HG03196 (cell line): ENCODE results near the gene ANO9.

ENCODE experiments used
- ATAC-seq: cut with Tn5 transposase; IDR thresholded peaks from one replicate; pipeline ENCODE4 v1.9.1; 2021; ENCODE audit not compliant: unreplicated experiment

The ANO9 gene

DNA sequence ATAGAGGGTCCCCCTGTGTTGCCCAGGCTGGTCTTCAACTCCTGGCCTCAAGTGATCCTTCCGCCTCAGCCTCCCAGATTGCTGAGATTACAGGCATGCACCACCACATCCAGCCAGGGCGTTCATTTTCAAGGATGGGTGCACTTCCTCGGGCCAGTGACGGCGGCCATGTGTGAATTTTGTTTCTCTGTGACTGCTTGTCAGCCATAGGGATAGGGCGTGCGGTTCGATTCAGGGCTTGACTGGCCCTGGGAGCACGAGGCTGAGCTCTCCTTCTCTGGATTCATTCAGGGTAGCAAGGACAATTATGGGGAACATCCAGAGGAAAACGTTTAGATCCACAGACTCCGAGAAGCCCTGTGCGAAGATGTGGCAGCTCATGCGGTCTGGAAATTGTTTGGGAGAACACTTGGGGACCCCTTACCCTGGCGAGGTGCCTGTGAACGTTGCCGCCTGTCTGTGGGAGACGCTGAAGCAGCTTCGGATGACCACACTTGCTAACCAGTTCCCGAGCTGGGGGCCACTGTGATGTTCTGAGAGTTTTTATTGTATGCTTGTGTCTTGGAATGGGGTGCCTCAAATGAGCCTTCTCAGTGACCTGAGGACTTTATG is 11.2 kb upstream of the ANO9 start:
- ATAC-seq, result no peak

DNA sequence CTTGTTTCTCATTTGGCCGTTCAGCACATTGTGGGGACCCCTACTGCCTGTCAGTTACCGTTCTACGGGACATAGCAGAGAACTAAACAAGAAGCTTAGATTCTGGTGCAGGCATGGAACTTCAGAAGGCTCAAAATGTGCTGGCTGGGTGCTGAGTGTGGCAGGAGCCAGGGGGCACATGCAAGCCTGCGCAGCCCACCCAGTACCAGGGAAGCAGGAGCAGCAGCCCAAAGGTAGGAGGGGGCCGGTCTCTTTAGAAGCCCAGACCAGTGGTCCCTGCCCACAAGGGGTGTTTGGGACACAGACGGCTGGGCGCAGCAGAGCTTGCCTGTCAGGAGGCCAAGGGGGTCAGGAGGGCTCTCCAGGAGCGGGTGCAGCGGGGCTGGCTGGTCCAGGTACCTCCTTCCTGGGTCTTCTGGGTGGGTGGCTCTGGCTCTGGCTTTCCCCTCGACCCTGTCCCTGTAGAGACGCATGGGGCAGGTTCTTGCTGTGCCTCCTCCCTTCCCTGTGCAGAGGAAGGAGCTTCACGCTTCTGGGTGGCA is 10.5 kb upstream of the ANO9 start:
- ATAC-seq, result no peak

DNA sequence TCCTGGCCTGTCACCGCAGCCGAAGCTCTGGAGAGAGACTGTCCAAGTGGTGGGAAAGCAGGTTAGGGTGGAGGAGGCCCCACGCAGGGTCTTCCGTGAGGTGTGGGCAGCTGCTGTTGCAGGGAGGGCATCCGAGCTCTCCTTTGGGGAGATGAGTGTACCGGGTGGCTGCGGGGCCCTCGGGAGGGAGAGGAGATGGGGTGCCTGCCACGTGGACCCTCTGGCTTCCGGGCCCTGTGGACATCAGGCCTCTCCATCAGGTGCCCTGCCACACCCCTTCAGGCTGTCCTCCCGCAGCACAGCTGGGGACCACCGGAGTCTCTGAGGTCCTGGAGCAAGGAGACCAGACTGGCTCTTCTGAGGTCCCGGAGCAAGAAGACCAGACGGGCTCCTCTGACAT is 9.9 kb upstream of the ANO9 start:
- ATAC-seq, result no peak

DNA sequence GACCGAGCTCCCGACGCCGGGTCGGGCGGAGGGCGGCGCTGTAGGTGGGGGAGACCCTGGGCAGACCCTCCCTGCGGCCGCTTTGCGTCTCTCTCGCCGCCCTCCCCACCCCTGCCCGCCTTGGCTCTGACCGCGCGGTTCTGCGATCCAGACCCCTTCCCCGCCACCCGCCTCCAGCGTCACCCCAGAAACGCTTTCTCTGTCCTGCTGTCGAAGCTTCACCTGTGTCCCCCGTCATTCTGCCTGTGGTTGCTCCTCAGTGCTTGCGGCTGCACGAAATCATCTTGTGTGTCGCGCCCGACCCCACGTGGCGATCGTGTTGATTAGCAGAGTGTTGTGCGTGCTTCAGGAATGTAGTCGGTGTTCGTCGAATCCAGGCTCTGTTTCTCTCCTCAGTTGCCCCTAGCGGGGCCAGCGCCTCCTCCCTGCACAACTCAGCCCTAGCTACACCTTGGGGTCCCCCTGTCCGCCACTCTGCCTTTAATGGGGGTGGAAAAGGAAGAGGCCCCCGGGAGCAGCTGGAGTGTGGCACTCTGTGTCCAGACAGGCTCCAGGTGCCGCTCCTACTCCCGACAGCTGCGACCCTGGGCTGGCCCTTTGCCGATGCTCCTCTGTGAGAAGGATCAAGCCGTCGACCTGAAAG is 9.1 kb upstream of the ANO9 start:
- ATAC-seq, result peak; percentile 7

DNA sequence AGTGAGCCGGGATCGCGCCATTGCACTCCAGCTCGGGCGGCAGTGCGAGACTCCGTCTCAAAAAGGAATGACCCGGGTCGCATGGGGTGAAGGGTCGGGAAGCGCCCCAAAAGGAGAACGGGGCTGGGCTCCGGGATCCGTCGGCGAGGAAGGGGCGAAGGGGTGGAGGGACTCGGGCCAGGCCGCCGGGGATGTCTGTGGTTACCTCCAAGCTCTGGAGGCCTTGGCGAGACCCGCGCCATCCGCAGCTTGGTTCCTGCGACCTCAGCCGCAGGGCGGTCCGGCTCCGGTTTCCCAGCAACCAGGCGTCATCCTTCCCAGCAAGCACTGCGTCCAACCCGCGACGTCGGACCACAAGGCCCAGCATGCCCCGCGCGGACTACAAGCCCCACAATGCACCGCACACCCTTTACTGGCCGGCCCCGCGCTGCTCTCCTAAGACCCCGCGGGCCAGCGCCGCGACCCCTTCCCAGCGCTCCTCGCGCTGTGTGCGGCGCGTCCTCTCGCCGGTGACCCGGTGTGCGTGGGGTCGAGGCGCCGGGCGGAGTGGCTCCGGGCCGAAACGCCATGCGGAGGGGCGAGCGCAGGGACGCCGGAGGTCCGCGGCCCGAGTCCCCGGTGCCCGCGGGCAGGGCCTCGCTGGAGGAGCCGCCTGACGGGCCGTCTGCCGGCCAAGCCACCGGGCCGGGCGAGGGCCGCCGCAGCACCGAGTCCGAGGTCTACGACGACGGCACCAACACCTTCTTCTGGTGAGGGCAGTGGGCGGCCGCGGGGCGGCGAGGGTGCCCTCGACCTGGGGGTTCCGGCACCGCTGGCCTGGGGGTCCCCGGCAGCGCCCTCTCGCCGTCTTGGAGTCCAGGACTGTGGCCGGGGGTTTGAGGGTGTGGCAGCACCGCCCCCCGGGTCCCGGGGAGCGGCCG is 8.3 kb upstream of the ANO9 start, which contains the start of gene PTDSS2:
Gene PTDSS2 (plus strand): TSS at position 391 of the 920 bp plus-strand sequence. CDS start 177 bp downstream, at position 568.
- ATAC-seq, result peak; percentile 75

DNA sequence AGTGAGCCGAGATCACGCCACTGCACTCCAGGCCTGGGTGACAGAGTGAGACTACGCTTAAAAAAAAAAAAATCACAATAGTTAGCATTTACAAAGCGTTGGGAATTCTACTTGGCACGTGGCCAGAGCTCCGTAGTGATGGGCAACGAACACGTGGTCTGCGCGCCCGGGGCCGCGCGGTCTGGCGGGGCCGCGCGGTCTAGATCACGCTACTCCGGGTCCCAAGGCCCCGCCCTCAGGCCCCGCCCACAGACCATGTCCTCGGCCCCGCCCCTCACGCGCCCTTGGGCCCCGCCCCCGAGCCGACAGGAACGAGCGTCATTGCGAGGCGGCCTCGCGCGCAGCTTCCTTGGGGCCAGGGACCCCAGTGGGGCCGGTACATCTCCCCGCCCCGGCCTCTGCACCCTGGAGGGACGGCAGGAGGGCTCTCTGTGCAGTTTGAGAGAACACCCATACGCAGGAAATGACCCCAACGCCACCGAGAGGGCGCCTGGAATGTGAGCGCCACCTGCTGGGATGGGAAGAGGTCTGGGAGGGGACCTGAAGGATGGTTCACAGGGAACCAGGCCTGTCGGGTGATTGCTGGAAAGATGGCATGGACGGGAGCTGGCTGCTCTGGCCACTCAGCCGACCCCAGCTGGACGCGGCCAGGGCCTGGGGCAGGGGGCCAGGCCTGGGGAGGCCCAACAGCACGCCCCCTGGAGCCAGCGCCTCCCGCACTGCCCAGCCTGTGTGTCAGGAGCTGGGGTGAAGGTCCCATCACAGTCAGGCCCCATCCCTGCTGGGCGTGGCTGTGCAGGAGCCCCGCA is 6.3 kb upstream of the ANO9 start:
- peak; percentile 42 for ATAC-seq

DNA sequence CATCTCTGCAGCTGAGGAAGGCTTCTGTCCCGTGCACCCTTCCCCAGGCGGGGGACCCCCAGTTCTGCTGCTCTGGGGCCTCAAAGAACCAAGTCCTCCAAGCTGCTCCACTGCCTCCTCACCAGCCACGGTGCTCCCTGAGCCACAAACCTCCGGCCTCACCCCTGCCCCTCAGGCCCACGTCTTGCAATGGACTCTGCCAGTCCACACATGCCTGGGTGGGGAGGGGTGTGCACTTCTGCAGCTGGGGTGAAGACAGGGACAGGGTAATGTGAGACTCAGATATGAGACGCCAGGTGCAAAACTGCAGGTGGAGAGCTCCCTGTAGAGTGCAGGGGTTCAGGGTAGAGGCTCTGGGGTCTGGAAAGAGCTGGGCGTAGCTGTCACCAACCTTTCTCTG is 5.1 kb upstream of the ANO9 start:
- no peak for ATAC-seq

DNA sequence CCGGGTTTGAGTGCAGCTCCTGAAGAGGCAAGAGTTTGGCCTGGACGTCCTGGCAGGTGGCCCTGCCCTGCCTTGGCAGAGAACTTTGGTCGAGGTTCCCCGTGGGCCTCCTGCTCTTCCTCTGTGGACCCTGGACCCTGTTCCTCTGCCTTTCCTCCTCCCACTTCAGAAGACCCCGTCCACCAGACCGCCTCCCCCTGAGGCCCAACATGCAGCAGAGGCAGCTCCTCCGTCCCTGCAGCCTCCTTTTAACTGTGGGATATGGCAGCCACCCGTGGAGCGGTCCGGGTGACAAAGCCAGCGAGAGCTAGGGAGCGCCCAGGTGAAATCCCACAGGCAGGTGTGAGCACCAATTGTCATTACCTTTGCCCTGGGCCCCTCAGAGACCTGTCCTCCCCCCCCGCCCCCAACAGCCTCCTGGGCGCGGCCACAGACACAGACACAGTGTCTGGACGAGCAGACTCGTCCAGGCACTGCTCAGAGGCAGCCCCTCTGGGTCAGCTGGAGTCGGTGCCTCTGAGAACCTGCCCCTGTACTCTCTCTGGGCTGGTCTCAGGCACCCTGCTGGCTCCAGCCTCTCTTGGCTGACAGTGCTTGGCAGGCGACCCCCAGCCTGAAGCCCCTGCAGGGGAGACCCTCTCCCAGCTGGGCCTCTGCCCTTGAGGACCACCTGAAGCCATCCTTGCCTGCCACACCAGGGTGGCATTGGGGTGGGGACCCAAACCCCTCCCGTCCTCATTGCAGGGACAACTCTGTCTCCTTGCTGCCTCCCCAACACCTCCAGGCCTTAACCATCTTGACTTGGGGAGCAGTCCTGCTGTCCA is 4.2 kb upstream of the ANO9 start:
- ATAC-seq, result no peak

DNA sequence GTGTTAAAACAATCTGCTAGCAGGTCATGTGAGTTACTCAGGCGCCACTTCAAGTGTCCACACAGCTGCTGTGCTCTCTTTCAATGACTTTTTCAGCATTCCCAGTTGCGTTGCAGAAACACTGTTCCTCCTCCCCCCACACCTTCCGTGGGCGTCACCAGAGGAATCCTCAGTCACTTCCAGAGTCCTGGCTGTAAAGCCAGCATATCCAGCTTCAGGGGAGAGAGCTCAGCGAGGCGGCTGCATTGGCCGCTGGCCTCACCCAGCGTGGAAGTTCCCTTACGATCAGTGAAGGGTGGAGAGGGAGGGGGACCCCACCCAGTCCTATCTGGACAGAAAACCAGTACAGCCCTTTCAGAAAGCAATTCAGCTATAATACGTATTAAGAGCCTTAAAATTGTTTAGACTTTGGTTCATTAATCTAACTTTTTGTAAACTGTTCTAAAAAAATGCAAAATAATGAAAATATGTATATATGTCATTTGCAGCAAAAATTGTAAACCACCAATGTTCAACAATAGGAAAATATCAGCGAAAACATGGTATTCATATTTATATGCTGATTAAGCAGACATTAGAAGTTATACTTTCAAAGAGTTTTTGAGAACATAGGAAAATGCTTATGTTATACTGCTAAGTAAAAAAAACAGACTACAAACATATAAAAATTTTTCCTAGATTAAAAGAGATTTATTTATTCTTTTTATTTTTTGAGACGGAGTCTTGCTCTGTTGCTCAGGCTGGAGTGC is 2.8 kb upstream of the ANO9 start:
- no peak for ATAC-seq

DNA sequence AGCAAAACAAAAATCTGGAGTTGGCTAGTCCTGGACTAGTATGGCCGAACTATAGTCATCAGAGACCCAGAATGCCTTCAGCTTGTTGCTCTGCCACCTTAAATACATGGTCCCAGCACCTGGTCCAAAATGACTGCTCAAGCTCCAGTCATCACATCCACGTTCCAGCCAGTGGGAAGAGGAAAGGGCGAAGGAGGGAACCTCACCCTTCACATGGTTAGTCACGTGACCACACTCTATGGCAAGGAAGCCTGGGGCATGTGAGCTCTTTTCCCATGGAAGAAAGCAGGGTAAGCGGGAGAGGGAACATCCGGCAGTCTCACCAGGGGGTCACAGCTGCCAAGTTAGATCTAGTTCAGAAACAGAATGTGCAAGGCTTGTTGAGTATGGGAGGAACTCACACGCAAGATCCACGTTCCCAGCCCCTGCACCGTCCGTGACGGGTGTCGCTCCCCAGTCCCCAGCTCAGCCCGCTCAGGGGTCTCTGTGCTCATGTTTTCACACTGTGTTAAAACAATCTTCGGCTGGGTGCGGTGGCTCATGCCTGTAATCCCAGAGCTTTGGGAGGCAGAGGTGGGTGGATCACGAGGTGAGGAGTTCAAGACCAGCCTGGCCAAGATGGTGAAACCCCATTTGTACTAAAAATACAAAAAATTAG is 1.9 kb upstream of the ANO9 start:
- ATAC-seq, result no peak

DNA sequence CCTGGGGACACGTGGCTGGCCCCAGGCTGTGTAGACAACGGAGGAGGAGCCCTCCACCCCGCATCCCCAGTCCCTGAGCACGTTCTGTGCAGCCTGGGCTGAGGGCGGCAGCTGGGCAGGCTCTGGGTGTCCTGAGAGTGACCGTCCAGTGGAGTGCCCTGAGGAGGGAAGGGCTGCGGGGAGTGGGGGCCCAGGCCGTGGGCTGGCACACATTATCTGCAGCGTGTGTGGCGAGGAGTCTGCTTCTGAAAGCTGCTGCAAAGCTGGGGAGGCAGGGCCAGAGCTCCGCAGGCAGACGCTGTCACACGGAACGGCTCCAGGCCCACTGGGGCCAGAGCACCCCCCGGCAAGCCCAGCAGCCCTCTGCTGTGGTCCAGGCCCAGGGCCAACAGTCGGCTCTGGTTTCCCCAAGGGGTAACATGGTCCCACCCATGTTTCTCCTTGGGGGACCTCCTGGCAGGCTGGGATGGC is 835 bp upstream of the ANO9 start:
- no peak for ATAC-seq

DNA sequence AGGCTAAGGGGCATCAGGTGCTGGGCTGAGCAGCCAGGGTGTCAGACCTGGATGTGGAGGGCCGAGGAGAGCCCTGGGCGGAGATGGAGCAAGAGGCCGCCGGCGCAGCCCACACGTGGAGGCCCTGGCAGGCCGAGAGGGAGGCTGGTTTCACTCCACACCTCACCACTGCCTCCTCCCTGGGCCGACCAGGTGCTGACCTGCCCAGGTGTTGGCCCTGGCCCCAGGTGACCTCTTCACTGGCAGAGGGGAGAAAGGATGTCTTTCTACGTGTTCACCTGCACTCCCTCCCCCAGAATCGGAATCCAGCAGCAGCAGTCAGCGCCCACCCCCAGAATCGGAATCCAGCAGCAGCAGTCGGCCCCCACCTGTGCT is 781 bp downstream of the ANO9 start:
- no peak for ATAC-seq

DNA sequence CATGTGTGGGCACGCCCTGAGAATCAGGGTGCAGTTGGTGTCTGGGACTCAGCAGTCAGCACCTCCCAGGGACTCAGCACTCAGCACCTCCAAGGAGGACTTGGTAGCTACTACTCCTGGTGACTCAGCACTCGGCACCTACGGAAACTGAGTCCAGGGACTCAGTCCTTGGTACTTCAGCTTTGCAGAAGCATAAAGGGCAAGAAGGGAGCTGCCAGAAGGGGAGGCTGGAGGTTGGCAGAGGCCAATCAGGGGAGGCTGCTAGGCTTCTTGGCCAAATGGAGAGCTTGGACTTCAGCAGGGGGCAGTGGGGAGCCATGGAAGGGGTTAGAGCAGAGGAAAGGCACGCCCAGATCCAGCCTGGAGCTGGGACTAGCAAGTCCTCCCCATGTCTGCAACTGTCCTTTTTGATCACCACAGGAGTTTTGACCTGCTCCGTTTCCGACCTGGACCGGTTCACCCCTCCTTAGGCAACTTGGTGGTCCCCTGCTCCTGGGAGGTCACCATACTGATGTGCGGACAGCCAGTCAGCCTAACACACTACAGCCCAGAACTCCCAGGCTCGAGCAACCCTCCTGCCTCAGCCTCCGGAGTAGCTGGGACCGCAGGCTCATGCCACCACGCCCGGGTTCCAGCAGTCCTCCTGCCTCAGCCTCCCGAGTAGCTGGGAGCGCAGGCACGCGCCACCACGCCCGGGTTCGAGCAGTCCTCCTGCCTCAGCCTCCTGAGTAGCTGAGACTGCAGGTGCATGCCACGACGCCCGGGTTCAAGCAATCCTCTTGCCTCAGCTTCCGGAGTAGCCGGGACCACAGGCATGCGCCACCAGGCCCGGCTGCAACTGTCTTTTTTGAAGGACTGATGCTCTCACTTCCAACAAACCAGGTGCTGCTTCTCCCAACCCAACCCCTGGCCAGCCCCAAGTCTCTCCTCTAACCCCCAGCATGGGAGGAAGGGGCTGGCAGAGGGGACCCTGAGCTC is 1.5 kb downstream of the ANO9 start:
- ATAC-seq, result no peak

DNA sequence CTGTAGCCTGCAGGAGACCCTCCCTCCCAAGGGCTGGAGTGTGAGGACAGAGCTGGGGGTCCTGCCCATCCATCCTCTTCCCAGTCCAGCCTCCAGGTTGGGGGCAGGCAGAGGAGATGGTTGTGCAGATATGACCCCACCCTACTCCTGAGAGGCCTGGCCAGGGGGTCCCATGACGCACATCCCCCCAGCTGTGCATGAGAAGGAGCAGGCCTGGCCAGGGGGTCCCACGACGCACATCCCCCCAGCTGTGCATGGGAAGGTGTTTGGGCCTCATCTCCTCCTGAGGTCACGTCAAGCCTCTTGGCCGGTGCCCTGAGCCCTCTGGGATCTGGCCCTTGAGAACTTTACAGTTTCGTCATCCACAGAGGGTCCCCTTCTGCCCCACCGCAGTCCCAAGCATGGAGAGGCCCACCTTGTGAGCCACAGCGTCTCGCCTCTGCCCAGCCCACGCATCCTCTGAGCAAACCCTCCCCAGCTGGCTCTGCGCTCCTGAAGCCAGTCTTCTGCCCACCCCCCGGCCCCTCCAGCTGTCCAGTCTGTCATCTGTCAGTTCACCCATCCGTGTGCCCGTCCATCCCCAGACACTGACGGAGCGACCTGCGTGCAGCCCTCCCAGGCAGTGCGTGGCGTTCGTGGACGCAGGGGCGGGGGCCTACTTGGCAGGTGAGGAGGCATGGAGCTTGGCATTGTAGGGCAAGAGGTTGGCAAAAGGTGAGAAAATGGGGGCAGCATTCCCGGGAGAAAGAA is 2.3 kb downstream of the ANO9 start:
- ATAC-seq, result no peak

DNA sequence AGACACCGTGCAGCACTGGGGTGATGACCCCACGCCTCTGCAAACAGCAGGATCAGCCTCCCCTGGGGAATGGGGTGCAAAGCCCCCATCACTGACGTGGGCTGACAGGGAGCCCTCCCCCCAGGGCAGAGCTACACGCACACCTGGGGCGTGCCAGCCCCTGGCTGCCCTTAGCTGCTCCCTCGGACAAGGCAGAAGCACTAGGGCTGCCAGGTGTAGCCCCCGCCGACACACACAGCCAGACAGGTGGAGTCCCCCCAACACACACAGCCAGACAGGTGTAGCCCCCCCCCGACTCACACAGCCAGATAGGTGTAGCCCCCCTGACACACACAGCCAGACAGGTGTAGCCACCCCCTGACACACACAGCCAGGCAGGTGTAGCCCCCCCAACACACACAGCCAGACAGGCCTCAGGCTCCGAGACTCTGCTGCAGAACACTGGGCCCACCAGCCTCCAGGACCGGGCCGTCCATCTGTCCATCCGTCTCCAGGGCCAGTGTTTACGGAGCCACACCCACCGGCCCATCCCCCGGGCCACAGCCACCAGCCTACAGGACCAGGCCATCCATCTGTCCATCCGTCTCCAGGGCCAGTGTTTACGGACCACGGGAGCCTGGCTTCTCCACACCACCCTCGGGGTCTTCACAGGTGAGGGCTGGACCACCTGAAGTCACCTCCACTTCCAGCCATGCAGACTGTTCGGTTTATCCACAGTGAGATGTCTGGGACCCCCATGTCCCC is 3.5 kb downstream of the ANO9 start:
- ATAC-seq, result no peak

DNA sequence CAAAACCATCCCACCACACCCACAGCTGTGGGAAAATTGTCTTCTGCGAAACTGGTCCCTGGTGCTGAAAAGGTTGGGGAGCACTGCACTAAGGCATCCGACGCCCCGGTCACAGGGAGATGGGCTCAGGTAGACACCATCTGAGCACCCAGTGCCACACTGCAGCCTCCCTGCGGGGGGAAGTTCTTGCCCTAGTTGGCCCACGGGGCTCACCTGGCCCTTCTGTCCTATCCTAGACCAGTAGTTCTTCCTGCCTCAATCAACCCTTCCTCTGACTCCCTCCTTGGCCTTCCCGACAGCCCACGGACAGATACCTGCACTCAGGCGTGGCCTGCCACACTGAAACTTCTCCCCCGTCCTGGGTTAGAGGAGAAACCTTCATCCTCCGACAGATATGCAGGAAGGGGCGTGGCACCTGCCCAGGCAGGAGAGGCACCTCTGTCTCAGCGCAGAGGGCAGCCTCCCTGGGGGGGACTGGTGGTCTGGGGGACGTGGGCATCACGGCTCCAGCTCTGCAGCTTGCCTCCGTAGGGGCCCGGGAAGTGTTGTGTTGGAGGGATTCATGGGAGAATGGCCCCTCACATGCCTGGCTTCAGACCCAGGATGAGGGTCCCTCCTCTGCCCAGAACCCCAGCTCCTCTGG is 4.5 kb downstream of the ANO9 start:
- ATAC-seq, result no peak
